ENCODE data around the gene FBN2. TPM values are rescaled to one million over a fixed set of nuclear protein-coding genes. Genes with fewer than 3 reads are reported as not detected.

The FBN2 gene
- total RNA-seq, 1 donor from 2014 or later = 0.11 TPM

- intact Hi-C loops (cut with DNase I) = no loop called here
- no peak for TF ChIP-seq CTCF (IDR thresholded peaks at IDR 0.05)
- Histone ChIP-seq H3K36me3 (no peaks in the 10 kb centered on the region), H3K27ac (no peak overlapping the region), H3K4me1 (no peaks in the 10 kb centered on the region), H3K27me3 (no peaks in the 10 kb centered on the region), H3K9me3 (no peaks in the 10 kb centered on the region), H3K4me3 (no peak overlapping the region)
- DNase-seq (ENCODE audit: low spot score in 2 of 2) = no peak
Observed at GRCh38 chr5:128380337-128380736, 157.7 kb downstream of the FBN2 start.

DNA sequence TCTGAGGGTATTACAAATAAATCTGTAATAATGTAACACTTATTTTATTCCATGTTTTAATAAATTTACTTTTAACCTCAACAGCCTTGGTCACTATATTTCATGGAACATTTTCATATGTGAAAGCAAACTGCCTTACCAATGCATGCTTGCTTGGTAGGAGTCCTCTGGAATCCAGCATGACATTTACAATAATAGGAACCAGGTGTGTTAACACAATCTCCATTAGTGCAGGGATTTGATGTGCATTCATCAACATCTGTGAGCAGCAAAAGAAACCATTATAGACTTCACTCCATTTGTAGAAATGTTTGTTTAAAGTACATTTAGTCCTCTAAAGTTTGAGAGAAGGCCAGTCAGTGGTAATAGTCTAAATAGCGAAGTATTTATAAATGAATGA lies 159.4 kb downstream of the FBN2 start:
- Histone ChIP-seq H3K27ac (no peak overlapping the region), H3K4me3 (no peak overlapping the region), H3K9me3 (no peaks in the 10 kb centered on the region), H3K36me3 (no peaks in the 10 kb centered on the region), H3K4me1 (no peaks in the 10 kb centered on the region), H3K27me3 (no peaks in the 10 kb centered on the region)
- TF ChIP-seq CTCF (IDR thresholded peaks at IDR 0.05) = no peak
- intact Hi-C loops (cut with DNase I) = no loop called here
- DNase-seq (ENCODE audit: low spot score in 2 of 2) = no peak

GRCh38 chr5:128378196-128378595 lies 159.8 kb downstream of the FBN2 start:
- Histone ChIP-seq H3K4me3 (no peak overlapping the region), H3K27ac (no peak overlapping the region), H3K4me1 (no peaks in the 10 kb centered on the region), H3K36me3 (no peaks in the 10 kb centered on the region), H3K9me3 (no peaks in the 10 kb centered on the region), H3K27me3 (no peaks in the 10 kb centered on the region)
- intact Hi-C loops (cut with DNase I) = no loop called here
- no peak for TF ChIP-seq CTCF (IDR thresholded peaks at IDR 0.05)
- DNase-seq (ENCODE audit: low spot score in 2 of 2) = no peak

DNA sequence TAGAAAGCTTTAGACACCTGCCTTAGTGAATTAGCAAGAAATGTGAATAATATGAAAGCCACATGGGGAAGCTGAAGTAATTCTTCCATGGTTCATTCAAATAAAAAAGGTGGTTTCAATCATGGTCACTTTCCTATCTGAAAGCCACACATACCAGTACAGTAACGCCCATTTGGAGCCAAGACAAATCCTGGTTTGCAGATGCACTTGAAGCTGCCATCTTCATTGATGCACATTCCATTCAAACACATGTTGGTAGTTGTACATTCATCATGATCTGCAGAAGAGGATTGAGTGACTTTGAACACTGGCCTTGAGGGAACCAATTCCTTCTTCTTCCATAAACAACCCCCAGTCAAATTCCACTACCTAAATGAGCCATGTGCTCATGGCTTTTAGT lies 161.5 kb downstream of the FBN2 start:
- DNase-seq (ENCODE audit: low spot score in 2 of 2) = no peak
- H3K36me3 ChIP-seq = no peaks in the 10 kb centered on the region
- intact Hi-C loops (cut with DNase I) = no loop called here
- H3K4me3 ChIP-seq = no peak overlapping the region
- H3K27me3 ChIP-seq = no peaks in the 10 kb centered on the region
- no peak for TF ChIP-seq CTCF (IDR thresholded peaks at IDR 0.05)
- H3K4me1 ChIP-seq = no peaks in the 10 kb centered on the region
- H3K9me3 ChIP-seq = no peaks in the 10 kb centered on the region
- no peak overlapping the region for H3K27ac ChIP-seq

DNA sequence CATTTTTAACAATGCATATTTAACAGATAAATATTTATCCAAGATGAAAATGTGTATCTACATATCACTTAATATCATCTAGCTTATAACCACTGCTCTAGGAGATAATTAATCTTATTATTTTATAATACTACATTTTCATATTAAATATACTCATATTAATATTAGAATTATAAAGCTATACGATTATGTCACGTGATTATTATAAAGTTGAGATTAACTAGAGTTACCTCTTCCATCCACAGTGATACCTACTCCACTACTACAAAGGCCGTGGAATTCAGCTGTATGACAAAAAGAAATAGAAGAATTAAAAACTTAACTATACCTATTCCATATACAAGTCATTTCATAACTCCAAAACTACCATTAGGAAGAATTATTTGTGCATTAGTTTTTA lies 171.9 kb downstream of the FBN2 start:
- Histone ChIP-seq H3K9me3 (no peaks in the 10 kb centered on the region), H3K36me3 (no peaks in the 10 kb centered on the region), H3K4me3 (no peak overlapping the region), H3K27me3 (no peaks in the 10 kb centered on the region), H3K4me1 (no peaks in the 10 kb centered on the region), H3K27ac (no peak overlapping the region)
- DNase-seq (ENCODE audit: low spot score in 2 of 2) = no peak
- intact Hi-C loops (cut with DNase I) = no loop called here
- no peak for TF ChIP-seq CTCF (IDR thresholded peaks at IDR 0.05)

DNA sequence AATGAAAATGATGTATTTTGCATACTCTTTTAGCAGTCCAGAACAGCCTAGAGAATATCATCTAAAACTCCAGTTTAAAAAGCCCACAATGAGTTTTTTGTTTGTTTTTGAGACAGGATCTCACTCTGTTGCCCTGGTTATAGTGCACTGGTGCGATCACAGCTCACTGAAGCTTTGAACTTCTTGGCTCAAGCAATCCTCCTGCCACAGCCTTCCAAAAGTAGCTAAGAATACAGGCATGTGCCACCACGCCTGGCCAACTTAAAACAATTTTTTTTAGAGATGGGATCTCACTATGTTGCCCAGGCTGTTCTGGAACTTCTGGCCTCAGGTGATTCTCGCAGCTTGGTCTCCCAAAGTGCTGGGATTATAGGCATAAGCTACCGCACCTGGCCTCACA lies 175.7 kb downstream of the FBN2 start:
- Histone ChIP-seq H3K27ac (no peak overlapping the region), H3K4me3 (no peak overlapping the region), H3K27me3 (no peaks in the 10 kb centered on the region), H3K4me1 (no peaks in the 10 kb centered on the region), H3K9me3 (no peaks in the 10 kb centered on the region), H3K36me3 (no peaks in the 10 kb centered on the region)
- no peak for TF ChIP-seq CTCF (IDR thresholded peaks at IDR 0.05)
- no peak for DNase-seq (ENCODE audit: low spot score in 2 of 2)
- intact Hi-C loops (cut with DNase I) = no loop called here

Measured in ascending aorta (tissue), 2 donors.